ENCODE measurements around the gene ASB5. TPM values are rescaled to one million over a fixed set of nuclear protein-coding genes. Genes with fewer than 3 reads are reported as not detected.
"Not testable (repeated sequence)": the region's sequence is repeated elsewhere in the genome, so short reads cannot be mapped to it uniquely, and the experiment has no call there.

The ASB5 gene
- total and polyA plus RNA-seq, 9 of the 15 experiments (the other 6 are each of a cell fraction or from before 2014, with no cell fraction given), result not detected

GRCh38 chr4:176286728-176287127 lies 17.7 kb upstream of the ASB5 start:
- Histone ChIP-seq H3K4me1 (replicated peaks in 1 of 2; ENCODE audit: control insufficient read depth in 2 of 2, insufficient read depth in 2 of 2, low read length in 2 of 2) (peaks cover 13 to 15% of the 10 kb centered on the region in 2 experiments; a peak in 4 of 5 replicates), H3K79me2 (ENCODE audit: control insufficient read depth, insufficient read depth, low read length) (no peaks in the 10 kb centered on the region), H2AFZ (ENCODE audit: low read depth, low read length) (no peak overlapping the region), H3K9ac (ENCODE audit: insufficient read depth in 1 of 2, low read depth in 2 of 2, low read length in 2 of 2) (no peak overlapping the region), H3K9me1 (ENCODE audit: control insufficient read depth, insufficient read depth, low read length) (no peaks in the 10 kb centered on the region), H3K4me3 (no peak overlapping the region), H3K27ac (ENCODE audit: extremely low read depth, low read depth, low read length) (no peak overlapping the region), H4K20me1 (replicated peaks; ENCODE audit: control insufficient read depth, insufficient read depth, low read length) (no peaks in the 10 kb centered on the region), H3K9me3 (replicated peaks; ENCODE audit: control insufficient read depth, insufficient read depth, low read depth, low read length) (no peaks in the 10 kb centered on the region), H3K36me3 (ENCODE audit: control insufficient read depth, insufficient read depth, low read length) (no peaks in the 10 kb centered on the region), H3K4me2 (ENCODE audit: insufficient read depth, low read length) (no peak overlapping the region), H3K27me3 (ENCODE audit: control insufficient read depth in 2 of 2, insufficient read depth in 2 of 2, low read length in 2 of 2) (no peaks in the 10 kb centered on the region)
- BruUV-seq (replicated peaks), result no TSS peak
- WGBS (ENCODE audit: insufficient coverage, low coverage, missing lambda C conversion rate), result 22% methylated on average over 3 of the region's 3 CpGs
- no peak for TF ChIP-seq ARID3B (CRISPR knock-in tag; IDR thresholded peaks at IDR 0.05; ENCODE audit: borderline replicate concordance)
- TF ChIP-seq NCOA1 (IDR thresholded peaks at IDR 0.05; ENCODE audit: low read depth), result no peak
- no peak for TF ChIP-seq MEF2D (tag; conservative IDR thresholded peaks at IDR 0.05; ENCODE audit: low read depth)
- no peak for TF ChIP-seq KDM5B (IDR thresholded peaks at IDR 0.05; ENCODE audit: insufficient replicate concordance, low read depth, low read length)
- DNase-seq (ENCODE audit: extremely low read depth in 1 of 4, low spot score in 3 of 4) (no peak), FAIRE-seq (no peak), ATAC-seq (no peak)
- POLR2A ChIA-PET, result no interaction called here
- CTCF ChIA-PET (ENCODE audit: low intra/inter-chr PET ratio), result no interaction called here
- in situ Hi-C loops (cut with MboI) (no loop called here), intact Hi-C loops (cut with micrococcal nuclease) (no loop called here)

- H2AFZ ChIP-seq (ENCODE audit: low read depth, low read length); H3K79me2 ChIP-seq (ENCODE audit: control insufficient read depth, insufficient read depth, low read length); H3K27ac ChIP-seq (ENCODE audit: extremely low read depth, low read depth, low read length); ATAC-seq; H4K20me1 ChIP-seq (replicated peaks; ENCODE audit: control insufficient read depth, insufficient read depth, low read length); H3K9me3 ChIP-seq (replicated peaks; ENCODE audit: control insufficient read depth, insufficient read depth, low read depth, low read length); BruUV-seq (replicated peaks); H3K27me3 ChIP-seq (ENCODE audit: control insufficient read depth in 2 of 2, insufficient read depth in 2 of 2, low read length in 2 of 2); POLR2A ChIA-PET; H3K4me1 ChIP-seq (replicated peaks in 1 of 2; ENCODE audit: control insufficient read depth in 2 of 2, insufficient read depth in 2 of 2, low read length in 2 of 2); in situ Hi-C loops (cut with MboI); H3K9me1 ChIP-seq (ENCODE audit: control insufficient read depth, insufficient read depth, low read length); FAIRE-seq; DNase-seq (ENCODE audit: extremely low read depth in 1 of 4, low spot score in 3 of 4); H3K36me3 ChIP-seq (ENCODE audit: control insufficient read depth, insufficient read depth, low read length); intact Hi-C loops (cut with micrococcal nuclease); H3K4me2 ChIP-seq (ENCODE audit: insufficient read depth, low read length); H3K4me3 ChIP-seq; H3K9ac ChIP-seq (ENCODE audit: insufficient read depth in 1 of 2, low read depth in 2 of 2, low read length in 2 of 2): not testable (repeated sequence)
- 50% methylated on average over 1 of the region's 1 CpG for WGBS (ENCODE audit: insufficient coverage, low coverage, missing lambda C conversion rate)
- CTCF ChIA-PET (ENCODE audit: low intra/inter-chr PET ratio), result interaction anchor here (0.6 kb wide), 1 partner anchor 28 kb away, joined by 3 read pairs; no protein-coding TSS in a partner anchor
- TF ChIP-seq KDM1A (IDR thresholded peaks at IDR 0.05), result peak in 1 of 2 experiments; percentile 31; a peak in 1 of 4 replicates
- peak; percentile 72 for TF ChIP-seq ZNF146 (CRISPR knock-in tag; IDR thresholded peaks at IDR 0.05; ENCODE audit: unreplicated experiment)
These were observed 10.5 kb upstream of the ASB5 start for GRCh38 chr4:176279560-176279959.
